ENCODE measurements around the gene GALNTL6.

GALNTL6 gene

GRCh38 chr4:172127168-172127567, 314.0 kb downstream of the GALNTL6 start:
- DNase-seq, result no peak

- DNase-seq, result no peak
Observed at GRCh38 chr4:172129593-172129992, 316.4 kb downstream of the GALNTL6 start.

GRCh38 chr4:172134521-172134920, 321.3 kb downstream of the GALNTL6 start:
- DNase-seq, result no peak

GRCh38 chr4:172141025-172141424, 327.8 kb downstream of the GALNTL6 start:
- no peak for DNase-seq

- DNase-seq, result no peak
Observed at GRCh38 chr4:172142281-172142741, 329.1 kb downstream of the GALNTL6 start.

GRCh38 chr4:172143605-172144314, 330.6 kb downstream of the GALNTL6 start:
- DNase-seq, result no peak

- no peak for DNase-seq
Observed at GRCh38 chr4:172147687-172148086, 334.5 kb downstream of the GALNTL6 start.

- no peak for DNase-seq
Observed at GRCh38 chr4:172149329-172149728, 336.1 kb downstream of the GALNTL6 start.

GRCh38 chr4:172152284-172152683, 339.1 kb downstream of the GALNTL6 start:
- DNase-seq, result no peak

- no peak for DNase-seq
Observed at GRCh38 chr4:172153719-172154118, 340.5 kb downstream of the GALNTL6 start.

- DNase-seq, result no peak
Observed at GRCh38 chr4:172155838-172156345, 342.7 kb downstream of the GALNTL6 start.

GRCh38 chr4:172157946-172158345, 344.7 kb downstream of the GALNTL6 start:
- DNase-seq, result no peak

GRCh38 chr4:172163215-172163614, 350.0 kb downstream of the GALNTL6 start:
- no peak for DNase-seq

- DNase-seq, result no peak
Observed at GRCh38 chr4:172168888-172169287, 355.7 kb downstream of the GALNTL6 start.

- no peak for DNase-seq
Observed at GRCh38 chr4:172169871-172170270, 356.7 kb downstream of the GALNTL6 start.

GRCh38 chr4:172173206-172173605, 360.0 kb downstream of the GALNTL6 start:
- no peak for DNase-seq

GRCh38 chr4:172177382-172177781, 364.2 kb downstream of the GALNTL6 start:
- no peak for DNase-seq

- DNase-seq, result no peak
Observed at GRCh38 chr4:172188248-172188988, 375.2 kb downstream of the GALNTL6 start.

- no peak for DNase-seq
Observed at GRCh38 chr4:172202480-172203076, 389.4 kb downstream of the GALNTL6 start.

GRCh38 chr4:172207258-172207657, 394.1 kb downstream of the GALNTL6 start:
- no peak for DNase-seq

GRCh38 chr4:172207886-172208285, 394.7 kb downstream of the GALNTL6 start:
- no peak for DNase-seq

GRCh38 chr4:172220679-172221078, 407.5 kb downstream of the GALNTL6 start:
- no peak for DNase-seq

GRCh38 chr4:172225457-172225856, 412.3 kb downstream of the GALNTL6 start:
- DNase-seq, result no peak

- no peak for DNase-seq
Observed at GRCh38 chr4:172232966-172233365, 419.8 kb downstream of the GALNTL6 start.
